Measurements from ENCODE around the gene CCNI2.

CCNI2 gene

GRCh38 chr5:132750471-132751230 lies 3.4 kb downstream of the CCNI2 start:
- no peak for DNase-seq (ENCODE audit: low read depth in 2 of 2)

DNA sequence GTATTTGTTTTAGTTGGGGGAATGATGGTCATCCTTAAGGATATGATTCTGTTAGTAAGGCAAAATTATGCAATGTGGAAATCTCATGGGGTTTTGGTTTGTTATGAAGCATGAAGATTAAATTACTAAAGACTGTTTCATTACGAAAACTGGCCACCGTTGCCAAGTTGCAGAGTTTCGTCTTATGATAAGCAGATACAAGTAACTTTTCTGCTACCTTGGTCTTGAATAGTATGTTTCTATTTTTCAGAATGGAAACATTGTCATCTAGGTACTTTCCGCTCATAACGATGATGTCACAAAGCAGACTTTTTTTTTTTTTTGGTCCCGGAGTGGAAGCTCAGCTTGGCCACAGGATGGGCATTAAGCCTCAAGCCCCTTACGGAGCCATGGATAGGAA lies 4.2 kb downstream of the CCNI2 start:
- no peak for DNase-seq (ENCODE audit: low read depth in 2 of 2)

DNA sequence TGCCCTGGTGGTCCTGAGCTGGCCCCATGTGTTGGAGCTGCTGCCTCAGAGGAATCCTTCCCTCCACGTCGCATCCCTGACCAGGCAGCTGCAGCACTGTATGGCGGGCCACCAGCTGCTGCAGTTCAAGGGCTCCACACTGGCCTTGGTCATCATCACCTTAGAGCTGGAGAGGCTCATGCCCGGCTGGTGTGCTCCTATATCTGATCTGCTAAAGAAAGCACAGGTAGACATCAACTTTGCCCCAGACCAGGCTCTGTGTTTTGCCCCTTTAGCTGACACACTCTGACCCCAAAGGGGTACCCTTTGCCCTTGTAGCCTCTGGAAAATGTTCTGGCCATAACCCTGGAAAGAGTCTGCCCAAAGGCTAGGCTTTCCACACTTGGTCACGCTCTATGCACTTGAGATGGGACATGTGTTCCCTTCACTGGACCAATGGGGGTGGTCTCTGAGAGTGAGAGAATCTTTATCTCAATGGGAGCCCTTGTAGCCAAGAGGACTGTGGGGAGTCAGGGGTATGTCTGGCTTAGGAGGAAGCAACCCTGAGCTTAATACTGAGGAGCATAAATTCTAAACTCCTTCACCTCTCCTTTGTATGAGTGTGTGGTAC lies 4.8 kb downstream of the CCNI2 start:
- DNase-seq (ENCODE audit: low read depth in 2 of 2): no peak

GRCh38 chr5:132752581-132753125 lies 5.4 kb downstream of the CCNI2 start:
- DNase-seq (ENCODE audit: low read depth in 2 of 2): no peak

- DNase-seq (ENCODE audit: low read depth in 2 of 2): no peak
Measured at GRCh38 chr5:132753135-132753987, 6.1 kb downstream of the CCNI2 start.

GRCh38 chr5:132754111-132754510 lies 6.9 kb downstream of the CCNI2 start:
- DNase-seq (ENCODE audit: low read depth in 2 of 2): no peak

DNA sequence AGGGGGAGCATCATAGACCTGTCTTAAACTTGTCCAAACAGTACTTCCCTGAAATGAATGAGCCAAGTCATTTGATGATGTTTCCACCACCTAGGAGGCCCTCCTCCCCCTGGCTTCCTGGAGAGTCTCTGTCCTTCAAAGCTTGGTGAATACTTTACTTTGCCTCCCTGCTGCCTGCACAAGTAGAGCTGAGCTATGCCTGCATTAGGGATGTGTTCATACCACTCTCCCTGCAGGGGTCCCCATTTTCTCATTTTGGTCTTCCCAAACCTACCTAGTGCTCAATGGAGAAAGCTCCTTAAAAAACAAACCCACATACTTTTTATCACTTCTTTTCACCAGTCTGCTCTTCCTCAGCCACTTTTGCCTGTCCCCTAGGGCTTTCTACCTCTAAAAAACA lies 7.7 kb downstream of the CCNI2 start:
- DNase-seq (ENCODE audit: low read depth in 2 of 2): no peak

- no peak for DNase-seq (ENCODE audit: low read depth in 2 of 2)
Measured at GRCh38 chr5:132756542-132756941, 9.3 kb downstream of the CCNI2 start.

DNA sequence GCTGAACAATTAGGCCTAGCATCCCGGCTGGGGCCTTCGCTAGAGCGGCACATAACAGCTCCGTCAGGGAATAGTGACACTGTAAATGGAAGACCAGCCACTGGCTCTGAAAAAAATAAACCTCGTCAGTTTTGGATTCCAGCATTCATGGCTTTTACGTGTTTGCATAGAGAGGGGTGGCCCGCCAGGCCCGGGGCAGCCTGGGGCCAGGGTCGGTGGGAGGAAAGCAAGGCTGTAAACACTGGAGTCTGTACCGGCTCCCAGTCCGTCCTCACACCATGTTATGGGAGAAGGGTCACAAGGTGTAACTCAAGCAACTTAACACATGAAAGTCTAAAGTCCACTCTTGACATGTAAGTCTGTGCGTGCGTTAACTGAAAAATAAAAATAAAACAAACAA lies 11.2 kb downstream of the CCNI2 start:
- no peak for DNase-seq (ENCODE audit: low read depth in 2 of 2)

- DNase-seq (ENCODE audit: low read depth in 2 of 2): no peak
Measured at GRCh38 chr5:132759114-132760048, 12.2 kb downstream of the CCNI2 start.

DNA sequence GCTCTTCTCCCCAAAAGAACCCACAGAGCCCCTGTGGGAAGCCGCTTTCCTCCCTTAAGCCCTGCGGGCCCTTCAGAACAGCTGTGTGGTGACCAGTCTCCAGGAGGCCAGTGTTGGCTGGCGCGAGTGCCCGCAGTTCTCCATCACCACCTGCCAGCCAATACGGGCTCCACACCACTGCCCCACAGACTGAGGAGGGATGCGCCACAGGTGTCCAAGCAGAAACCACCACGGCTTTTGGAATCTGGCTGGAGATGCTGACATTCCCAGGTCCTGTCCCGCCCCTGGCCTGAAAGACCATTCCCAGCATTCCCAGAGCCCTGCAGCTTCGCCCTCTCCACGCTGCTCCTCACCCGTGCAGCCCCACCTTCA lies 12.8 kb downstream of the CCNI2 start:
- no peak for DNase-seq (ENCODE audit: low read depth in 2 of 2)

DNA sequence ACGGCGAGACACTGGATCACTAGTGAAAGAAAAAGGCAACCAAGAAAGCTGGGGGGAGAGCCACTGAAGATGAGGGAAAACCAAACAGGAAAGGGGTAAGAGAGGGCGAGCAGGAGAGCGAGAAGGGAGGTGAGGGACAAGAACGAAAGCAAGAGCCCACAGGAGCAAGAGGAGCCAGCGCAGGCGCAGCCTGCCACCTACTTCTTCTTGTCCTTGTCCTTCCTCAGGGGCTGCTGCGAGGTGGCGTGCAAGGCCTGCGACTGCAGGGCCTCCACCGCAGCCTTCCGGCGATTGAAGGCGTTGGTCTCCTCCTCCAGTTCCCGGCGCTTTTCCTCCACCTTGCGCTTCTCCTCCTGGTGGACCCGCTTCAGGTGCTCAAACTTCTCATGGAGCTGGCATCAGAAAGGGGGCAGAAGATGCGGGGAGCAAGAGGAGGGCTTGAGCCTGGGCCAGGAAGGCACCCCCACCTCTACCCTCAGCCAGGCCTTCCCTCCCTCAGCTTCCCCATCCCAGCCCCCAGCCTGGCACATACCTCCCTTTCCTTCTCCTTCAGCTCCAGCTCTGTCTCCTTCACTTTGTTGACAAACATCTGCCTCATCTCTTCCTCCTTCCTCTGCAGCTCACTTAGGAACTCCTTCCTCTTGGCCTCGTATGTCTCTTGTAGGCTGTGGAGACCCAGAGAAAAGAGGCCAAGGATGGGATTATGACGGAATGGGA lies 13.5 kb downstream of the CCNI2 start:
- DNase-seq (ENCODE audit: low read depth in 2 of 2): no peak

- DNase-seq (ENCODE audit: low read depth in 2 of 2): no peak
Measured at GRCh38 chr5:132761321-132762240, 14.4 kb downstream of the CCNI2 start.

DNA sequence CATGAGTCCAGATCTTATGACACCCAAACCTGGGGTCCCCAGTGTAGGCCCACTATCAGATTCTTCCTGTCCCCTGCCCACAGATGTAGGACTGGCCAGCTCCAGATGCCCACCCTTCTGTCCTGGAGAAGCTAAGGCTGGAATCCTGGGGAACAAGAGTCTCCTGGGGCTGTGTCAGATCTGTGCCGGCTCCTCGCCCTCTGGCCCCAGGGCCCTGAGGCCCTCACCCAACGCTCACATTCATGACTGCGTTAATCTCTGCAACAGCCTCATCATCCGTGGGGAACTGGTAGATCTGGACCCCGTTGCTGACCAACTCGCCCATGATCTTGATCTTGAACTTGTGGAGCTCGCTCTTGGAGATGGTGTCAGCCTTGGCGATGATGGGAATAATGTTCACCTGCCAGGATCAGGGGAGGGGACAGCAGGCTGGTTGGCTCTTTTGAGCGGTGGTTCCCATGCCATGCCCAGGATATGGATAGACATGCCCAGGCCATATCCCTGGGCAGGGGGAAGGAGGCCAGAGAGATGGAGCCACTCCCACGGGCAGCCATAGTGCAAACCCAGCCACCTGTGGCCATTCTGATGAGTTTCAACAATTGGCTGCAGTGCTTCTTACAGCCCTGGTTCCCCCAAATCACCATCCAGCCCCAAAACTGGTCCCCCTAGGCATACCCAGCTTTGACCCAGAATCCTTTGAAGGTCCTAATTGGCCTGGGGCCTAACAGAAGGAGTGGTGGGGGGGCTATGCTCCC lies 15.2 kb downstream of the CCNI2 start:
- no peak for DNase-seq (ENCODE audit: low read depth in 2 of 2)

GRCh38 chr5:132763181-132764036 lies 16.2 kb downstream of the CCNI2 start:
- DNase-seq (ENCODE audit: low read depth in 2 of 2): no peak

DNA sequence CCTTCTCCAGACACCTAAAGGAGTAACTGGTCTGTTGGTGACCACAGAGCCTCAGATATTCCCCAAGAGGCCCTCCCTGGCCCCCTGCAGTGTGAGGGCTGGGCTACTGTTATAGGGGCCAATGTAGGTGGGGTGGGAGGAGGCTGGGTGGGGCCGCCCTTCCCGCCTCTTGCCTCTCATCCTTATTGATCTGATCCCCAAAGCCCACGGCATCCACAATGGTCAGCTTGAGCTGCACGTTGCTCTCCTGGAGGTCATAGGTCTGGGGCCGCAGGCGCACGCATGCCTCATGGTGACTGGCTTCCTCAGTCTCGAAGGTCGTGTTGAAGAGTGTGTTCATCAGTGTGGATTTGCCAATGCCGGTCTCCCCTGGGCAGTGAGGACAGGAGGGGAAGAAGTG lies 16.8 kb downstream of the CCNI2 start:
- DNase-seq (ENCODE audit: low read depth in 2 of 2): no peak

DNA sequence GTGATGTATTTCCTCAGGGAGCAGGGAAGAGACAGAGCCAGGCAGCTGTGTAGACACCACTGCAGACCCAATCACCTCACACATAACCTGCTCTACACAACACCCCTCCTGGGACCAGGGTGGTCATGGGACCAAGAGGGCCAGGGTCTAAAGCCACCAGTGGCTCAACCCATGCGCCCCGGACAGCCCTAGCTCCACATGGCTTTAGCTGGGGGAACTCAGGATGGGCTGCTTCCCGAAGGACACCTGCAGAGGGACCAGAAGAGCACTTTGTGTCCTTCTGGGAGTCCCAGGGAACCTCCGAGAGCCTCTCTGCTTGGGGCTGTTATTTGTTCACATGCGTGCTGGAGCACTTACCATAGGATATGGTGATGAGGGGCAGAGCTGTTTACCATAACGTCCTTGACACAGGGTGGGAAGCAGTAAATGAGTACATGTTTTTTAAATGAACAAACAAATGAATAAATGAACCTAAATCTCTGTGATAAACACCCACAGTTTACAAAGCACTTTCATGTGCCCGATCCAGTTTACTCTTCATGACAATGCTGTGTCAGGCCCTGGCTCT lies 17.5 kb downstream of the CCNI2 start:
- DNase-seq (ENCODE audit: low read depth in 2 of 2): no peak
